ENCODE data around the gene PRRT4.

PRRT4 gene

GRCh38 chr7:128359336-128359735, 2.2 kb downstream of the PRRT4 start:
- H3K4me3 ChIP-seq (replicated peaks; ENCODE audit: low read depth, low read length): no peak overlapping the region
- H3K36me3 ChIP-seq (ENCODE audit: control insufficient read depth, insufficient read depth, low read length): no peaks in the 10 kb centered on the region
- TF ChIP-seq, protein P1, sequence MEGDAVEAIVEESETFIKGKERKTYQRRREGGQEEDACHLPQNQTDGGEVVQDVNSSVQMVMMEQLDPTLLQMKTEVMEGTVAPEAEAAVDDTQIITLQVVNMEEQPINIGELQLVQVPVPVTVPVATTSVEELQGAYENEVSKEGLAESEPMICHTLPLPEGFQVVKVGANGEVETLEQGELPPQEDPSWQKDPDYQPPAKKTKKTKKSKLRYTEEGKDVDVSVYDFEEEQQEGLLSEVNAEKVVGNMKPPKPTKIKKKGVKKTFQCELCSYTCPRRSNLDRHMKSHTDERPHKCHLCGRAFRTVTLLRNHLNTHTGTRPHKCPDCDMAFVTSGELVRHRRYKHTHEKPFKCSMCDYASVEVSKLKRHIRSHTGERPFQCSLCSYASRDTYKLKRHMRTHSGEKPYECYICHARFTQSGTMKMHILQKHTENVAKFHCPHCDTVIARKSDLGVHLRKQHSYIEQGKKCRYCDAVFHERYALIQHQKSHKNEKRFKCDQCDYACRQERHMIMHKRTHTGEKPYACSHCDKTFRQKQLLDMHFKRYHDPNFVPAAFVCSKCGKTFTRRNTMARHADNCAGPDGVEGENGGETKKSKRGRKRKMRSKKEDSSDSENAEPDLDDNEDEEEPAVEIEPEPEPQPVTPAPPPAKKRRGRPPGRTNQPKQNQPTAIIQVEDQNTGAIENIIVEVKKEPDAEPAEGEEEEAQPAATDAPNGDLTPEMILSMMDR (IDR thresholded peaks at IDR 0.05; ENCODE audit: insufficient read depth, low read length, poor library complexity, severe bottlenecking): no peak
- H3K27me3 ChIP-seq (replicated peaks; ENCODE audit: control insufficient read depth, insufficient read depth, low read length): no peaks in the 10 kb centered on the region; the same call in 1 of the 2 replicates
- no peak for DNase-seq (ENCODE audit: extremely low read depth, insufficient read length)

DNA sequence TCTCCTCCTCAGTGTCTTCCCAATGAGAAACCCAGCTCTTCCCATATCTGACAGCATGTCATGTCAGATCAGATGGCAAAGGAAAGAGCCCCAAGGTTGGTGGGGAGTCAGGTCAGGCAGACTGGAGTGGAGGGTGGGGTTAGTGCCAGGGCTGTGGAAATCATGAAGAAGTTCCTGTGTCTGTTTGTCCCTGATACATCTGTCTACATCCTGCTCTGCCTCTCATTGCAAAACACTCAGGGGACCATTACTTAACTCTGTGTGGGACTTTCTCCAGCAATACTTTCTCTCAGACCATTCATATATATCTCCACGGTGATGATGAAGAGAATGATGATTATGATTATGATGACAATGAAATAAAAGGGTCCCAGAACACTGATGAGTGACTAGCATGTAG, 3.3 kb downstream of the PRRT4 start:
- no peaks in the 10 kb centered on the region for H3K36me3 ChIP-seq (ENCODE audit: control insufficient read depth, insufficient read depth, low read length)
- no peak for DNase-seq (ENCODE audit: extremely low read depth, insufficient read length)
- no peak overlapping the region for H3K4me3 ChIP-seq (replicated peaks; ENCODE audit: low read depth, low read length)
- TF ChIP-seq, protein P1 (IDR thresholded peaks at IDR 0.05; ENCODE audit: insufficient read depth, low read length, poor library complexity, severe bottlenecking): no peak
- no peaks in the 10 kb centered on the region; the same call in 1 of the 2 replicates for H3K27me3 ChIP-seq (replicated peaks; ENCODE audit: control insufficient read depth, insufficient read depth, low read length)

- Histone ChIP-seq H3K4me3 (replicated peaks; ENCODE audit: low read depth, low read length) (no peak overlapping the region), H3K27me3 (replicated peaks; ENCODE audit: control insufficient read depth, insufficient read depth, low read length) (no peaks in the 10 kb centered on the region; the same call in 1 of the 2 replicates), H3K36me3 (ENCODE audit: control insufficient read depth, insufficient read depth, low read length) (no peaks in the 10 kb centered on the region)
- no peak for DNase-seq (ENCODE audit: extremely low read depth, insufficient read length)
- TF ChIP-seq, protein P1 (IDR thresholded peaks at IDR 0.05; ENCODE audit: insufficient read depth, low read length, poor library complexity, severe bottlenecking): no peak
Observed at GRCh38 chr7:128357217-128357613, 4.3 kb downstream of the PRRT4 start.

DNA sequence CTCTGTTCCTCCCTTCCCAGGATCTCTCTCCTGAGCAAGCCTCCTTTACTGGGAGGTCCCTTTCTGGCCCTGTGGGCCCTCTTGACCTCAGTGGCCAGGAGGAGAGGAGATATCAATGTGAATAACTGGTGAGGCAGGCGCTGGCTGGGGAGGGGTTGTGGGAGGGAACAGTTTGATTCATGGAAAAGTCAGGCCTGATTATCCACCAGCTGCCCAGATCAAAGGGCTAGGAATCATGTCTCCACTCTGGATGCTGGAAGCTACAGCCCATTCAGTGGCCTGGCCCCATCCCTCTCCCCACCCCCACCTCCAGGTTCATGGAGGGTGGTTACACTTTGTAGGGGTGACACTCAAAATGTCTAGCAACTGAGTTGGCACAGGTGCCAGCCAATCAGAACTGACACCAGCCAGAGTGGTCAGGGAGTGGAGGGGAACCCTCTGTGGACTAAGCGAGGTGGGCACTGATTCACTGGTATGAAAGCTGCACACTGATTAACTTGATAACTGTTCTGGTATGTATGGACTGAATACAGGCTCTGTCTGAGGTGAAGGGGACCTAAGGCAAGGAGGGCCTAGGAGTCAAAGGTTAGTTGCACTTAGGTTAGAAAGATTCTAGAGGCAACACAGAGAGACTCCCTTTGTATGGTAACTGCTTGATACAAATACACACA, 4.8 kb downstream of the PRRT4 start:
- H3K36me3 ChIP-seq (ENCODE audit: control insufficient read depth, insufficient read depth, low read length): no peaks in the 10 kb centered on the region
- no peaks in the 10 kb centered on the region; the same call in 1 of the 2 replicates for H3K27me3 ChIP-seq (replicated peaks; ENCODE audit: control insufficient read depth, insufficient read depth, low read length)

DNA sequence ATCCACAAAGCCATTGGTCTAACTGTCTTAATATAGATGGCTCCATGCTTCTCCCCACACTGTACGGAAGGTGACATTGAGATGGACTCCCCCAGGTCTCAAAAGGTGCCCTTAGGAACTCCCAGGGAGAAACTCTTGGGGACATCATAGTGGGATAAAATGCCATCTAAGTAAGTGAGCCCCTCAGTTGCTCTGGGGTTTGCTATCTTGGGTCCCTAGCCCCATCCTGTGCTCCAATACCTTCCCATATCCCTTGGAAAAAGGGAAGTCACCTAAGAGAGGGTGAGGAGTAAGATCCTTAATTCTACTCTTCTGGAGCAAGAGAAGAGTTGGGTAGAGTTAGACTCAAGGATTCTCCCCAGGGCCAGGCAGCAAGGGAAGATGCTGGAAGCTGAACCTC, 7.9 kb downstream of the PRRT4 start:
- H3K27me3 ChIP-seq (replicated peaks; ENCODE audit: control insufficient read depth, insufficient read depth, low read length): no peaks in the 10 kb centered on the region; the same call in none of the 2 replicates
- no peak overlapping the region for H3K4me3 ChIP-seq (replicated peaks; ENCODE audit: low read depth, low read length)
- TF ChIP-seq, protein P1 (IDR thresholded peaks at IDR 0.05; ENCODE audit: insufficient read depth, low read length, poor library complexity, severe bottlenecking): no peak
- DNase-seq (ENCODE audit: extremely low read depth, insufficient read length): no peak
- no peaks in the 10 kb centered on the region for H3K36me3 ChIP-seq (ENCODE audit: control insufficient read depth, insufficient read depth, low read length)

More for the DNA sequence above, 4.8 kb downstream of the PRRT4 start:
- no peak for DNase-seq (ENCODE audit: extremely low read depth, insufficient read length)
- no peak overlapping the region for H3K4me3 ChIP-seq (replicated peaks; ENCODE audit: low read depth, low read length)
- TF ChIP-seq, protein P1 (IDR thresholded peaks at IDR 0.05; ENCODE audit: insufficient read depth, low read length, poor library complexity, severe bottlenecking): no peak

Measured in GM06990 (cell line).